Neuron (in vitro differentiated cells): ENCODE data around the gene SORBS1.

Experiments used
- H2AFZ ChIP-seq: one replicate; pipeline ENCODE4 v1.6.1; 2013; ENCODE audit warnings: low read depth, mild to moderate bottlenecking, inconsistent platforms, low read length, moderate library complexity
- H3K27me3 ChIP-seq: one replicate; pipeline ENCODE4 v1.6.1; 2013; ENCODE audit warnings: low read length; ENCODE audit not compliant: insufficient read depth
- H3K36me3 ChIP-seq: one replicate; pipeline ENCODE4 v1.6.1; 2013; ENCODE audit warnings: low read length; ENCODE audit not compliant: insufficient read depth
- H3K4me1 ChIP-seq: one replicate; pipeline ENCODE4 v1.6.1; 2013; ENCODE audit warnings: low read length; ENCODE audit not compliant: insufficient read depth
- H3K4me3 ChIP-seq: 2 replicates; pipeline ENCODE4 v1.5.1; 2013; ENCODE audit warnings: mild to moderate bottlenecking, low read length, moderate library complexity
- H3K9me3 ChIP-seq: one replicate; pipeline ENCODE4 v1.6.1; 2013; ENCODE audit warnings: low read length

The SORBS1 gene

DNA sequence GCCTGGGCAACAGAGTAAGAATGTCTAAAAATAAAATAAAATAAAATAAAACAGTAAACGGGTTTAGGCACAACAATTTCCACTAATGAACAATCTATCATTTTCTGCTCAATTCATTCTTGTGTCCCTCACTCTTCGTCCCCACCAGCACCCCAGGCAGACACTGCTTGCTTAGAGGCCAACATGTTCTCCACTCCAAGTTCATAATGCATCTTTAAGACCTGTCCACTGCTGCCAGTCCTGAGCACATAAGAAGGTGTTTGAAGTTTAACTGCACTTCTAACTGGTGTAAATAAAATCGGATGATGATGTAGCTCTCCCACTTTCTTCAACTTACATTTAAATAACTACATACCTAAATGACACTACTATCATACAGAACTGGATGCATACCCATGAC is 283.6 kb downstream of the SORBS1 start:
- no peak overlapping the region for H2AFZ ChIP-seq
- no peaks in the 10 kb centered on the region for H3K27me3 ChIP-seq
- H3K36me3 ChIP-seq = no peaks in the 10 kb centered on the region
- no peak overlapping the region for H3K4me3 ChIP-seq
- no peaks in the 10 kb centered on the region for H3K9me3 ChIP-seq
- no peaks in the 10 kb centered on the region for H3K4me1 ChIP-seq

- Histone ChIP-seq H3K36me3 (no peaks in the 10 kb centered on the region), H3K4me1 (no peaks in the 10 kb centered on the region), H3K4me3 (no peak overlapping the region), H3K9me3 (no peaks in the 10 kb centered on the region), H2AFZ (no peak overlapping the region), H3K27me3 (no peaks in the 10 kb centered on the region)
Measured at GRCh38 chr10:95277201-95277570, 284.0 kb downstream of the SORBS1 start.

GRCh38 chr10:95276367-95277200 is 284.6 kb downstream of the SORBS1 start:
- H3K27me3 ChIP-seq = no peaks in the 10 kb centered on the region
- no peak overlapping the region for H3K4me3 ChIP-seq
- H3K4me1 ChIP-seq = no peaks in the 10 kb centered on the region
- H3K9me3 ChIP-seq = no peaks in the 10 kb centered on the region
- no peaks in the 10 kb centered on the region for H3K36me3 ChIP-seq
- no peak overlapping the region for H2AFZ ChIP-seq

DNA sequence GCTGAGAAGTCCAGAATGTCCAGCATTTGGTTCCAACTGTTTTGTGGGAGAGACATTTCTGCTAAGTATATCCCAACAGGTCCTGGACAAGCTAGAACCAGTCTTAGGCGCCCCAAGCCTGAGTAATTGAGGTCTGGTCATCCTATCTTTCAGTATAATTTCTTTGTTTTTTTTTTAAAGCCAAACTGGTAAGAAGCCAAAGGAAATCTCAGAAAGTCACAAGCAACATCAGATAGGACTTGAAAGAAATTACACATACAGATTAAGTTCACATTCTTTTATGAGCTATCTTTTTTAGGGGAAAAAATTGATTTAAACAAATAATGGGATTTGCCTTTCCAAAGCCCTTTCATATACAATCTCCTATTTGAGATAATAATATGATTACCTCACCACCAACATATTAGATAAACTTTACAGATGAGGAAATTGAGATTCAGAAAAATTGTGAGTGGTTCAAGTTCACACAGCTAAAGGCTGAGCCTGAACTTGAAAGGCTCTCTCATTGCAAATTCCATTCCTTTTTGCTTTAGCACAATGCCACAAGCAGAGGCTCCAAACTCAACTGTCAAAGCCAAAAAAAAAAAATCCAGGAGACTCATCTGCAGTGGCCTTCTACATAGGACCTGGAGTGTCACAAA is 285.3 kb downstream of the SORBS1 start:
- no peaks in the 10 kb centered on the region for H3K36me3 ChIP-seq
- H3K9me3 ChIP-seq = no peaks in the 10 kb centered on the region
- no peak overlapping the region for H3K4me3 ChIP-seq
- H2AFZ ChIP-seq = no peak overlapping the region
- no peaks in the 10 kb centered on the region for H3K4me1 ChIP-seq
- H3K27me3 ChIP-seq = no peaks in the 10 kb centered on the region

DNA sequence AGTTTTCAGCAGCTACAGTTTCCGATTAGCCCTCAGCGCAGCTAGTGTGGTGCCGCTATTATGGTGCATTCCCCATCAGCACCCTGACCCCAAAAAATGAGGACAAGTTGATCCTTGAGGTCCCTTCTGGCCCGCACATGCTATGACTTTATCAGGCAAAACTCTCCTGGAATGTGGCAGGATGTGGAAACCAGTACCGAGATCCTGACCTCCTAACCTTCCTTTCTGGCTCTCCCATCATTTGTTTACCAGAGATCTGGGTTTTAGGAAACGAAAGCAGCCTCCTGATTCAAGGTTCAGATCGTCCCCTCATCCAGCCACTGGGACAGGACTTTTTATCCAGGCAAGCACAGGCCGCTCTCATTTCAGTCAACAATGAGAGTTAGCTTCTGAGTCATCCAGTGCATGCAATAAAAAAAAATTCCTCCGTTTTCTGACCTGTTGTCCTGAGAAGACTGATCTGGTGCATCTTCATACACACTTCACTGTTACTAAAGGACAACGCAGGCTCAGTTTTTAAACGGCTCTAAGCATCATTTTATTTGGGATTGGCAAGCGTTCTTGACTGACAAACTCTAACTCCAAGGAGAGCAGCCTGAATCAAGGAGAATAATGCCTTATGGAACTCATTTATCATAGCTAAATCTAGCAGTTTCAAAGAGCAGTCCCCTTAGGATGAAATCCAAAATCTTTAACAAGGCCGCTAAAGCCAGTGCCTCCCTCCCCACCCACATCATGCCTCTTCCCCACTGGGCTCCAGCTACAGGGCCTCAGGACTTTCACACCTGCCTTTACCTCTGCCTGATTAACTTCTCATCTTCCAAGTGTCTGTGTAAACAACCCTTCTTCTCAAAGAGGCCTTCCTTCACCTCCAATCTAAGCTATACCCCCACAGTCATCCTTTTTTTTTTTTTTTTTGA is 287.5 kb downstream of the SORBS1 start:
- no peaks in the 10 kb centered on the region for H3K36me3 ChIP-seq
- H3K27me3 ChIP-seq = no peaks in the 10 kb centered on the region
- H3K4me1 ChIP-seq = no peaks in the 10 kb centered on the region
- no peak overlapping the region for H2AFZ ChIP-seq
- no peak overlapping the region for H3K4me3 ChIP-seq
- H3K9me3 ChIP-seq = no peaks in the 10 kb centered on the region

DNA sequence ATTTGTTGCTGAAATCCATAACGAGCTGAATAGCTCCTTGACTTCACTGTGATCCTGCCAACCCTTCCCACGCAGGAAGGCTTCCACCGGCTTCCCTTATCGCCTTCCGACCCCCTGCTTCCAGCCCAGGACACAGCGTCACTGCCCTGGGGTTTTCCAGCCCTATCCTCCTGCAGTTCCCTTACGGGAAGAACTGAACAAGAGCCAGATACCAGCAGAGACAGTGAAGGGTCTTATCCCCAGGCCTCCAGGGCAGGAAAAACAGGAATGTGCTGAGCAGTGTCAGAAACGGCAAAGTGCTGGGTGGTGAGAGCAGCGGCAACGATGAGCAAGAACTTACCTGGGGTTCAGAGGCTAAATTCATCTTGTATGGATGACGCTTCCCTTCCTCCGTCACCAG is 292.7 kb downstream of the SORBS1 start:
- H2AFZ ChIP-seq = no peak overlapping the region
- H3K4me3 ChIP-seq = no peak overlapping the region
- no peaks in the 10 kb centered on the region for H3K9me3 ChIP-seq
- no peaks in the 10 kb centered on the region for H3K27me3 ChIP-seq
- H3K36me3 ChIP-seq = no peaks in the 10 kb centered on the region
- H3K4me1 ChIP-seq = peaks cover 14% of the 10 kb centered on the region

- Histone ChIP-seq H3K4me3 (no peak overlapping the region), H3K4me1 (peaks cover 14% of the 10 kb centered on the region), H3K9me3 (no peaks in the 10 kb centered on the region), H2AFZ (no peak overlapping the region), H3K36me3 (no peaks in the 10 kb centered on the region), H3K27me3 (no peaks in the 10 kb centered on the region)
Measured at GRCh38 chr10:95267251-95267650, 293.9 kb downstream of the SORBS1 start.

- no peaks in the 10 kb centered on the region for H3K27me3 ChIP-seq
- no peaks in the 10 kb centered on the region for H3K9me3 ChIP-seq
- H3K4me3 ChIP-seq = no peak overlapping the region
- peaks cover 14% of the 10 kb centered on the region for H3K4me1 ChIP-seq
- H2AFZ ChIP-seq = no peak overlapping the region
- no peaks in the 10 kb centered on the region for H3K36me3 ChIP-seq
Measured at GRCh38 chr10:95266674-95267095, 294.5 kb downstream of the SORBS1 start.

GRCh38 chr10:95265572-95265971 is 295.6 kb downstream of the SORBS1 start:
- Histone ChIP-seq H3K4me3 (no peak overlapping the region), H3K4me1 (peaks cover 18% of the 10 kb centered on the region), H3K27me3 (no peaks in the 10 kb centered on the region), H3K9me3 (no peaks in the 10 kb centered on the region), H2AFZ (no peak overlapping the region), H3K36me3 (no peaks in the 10 kb centered on the region)

DNA sequence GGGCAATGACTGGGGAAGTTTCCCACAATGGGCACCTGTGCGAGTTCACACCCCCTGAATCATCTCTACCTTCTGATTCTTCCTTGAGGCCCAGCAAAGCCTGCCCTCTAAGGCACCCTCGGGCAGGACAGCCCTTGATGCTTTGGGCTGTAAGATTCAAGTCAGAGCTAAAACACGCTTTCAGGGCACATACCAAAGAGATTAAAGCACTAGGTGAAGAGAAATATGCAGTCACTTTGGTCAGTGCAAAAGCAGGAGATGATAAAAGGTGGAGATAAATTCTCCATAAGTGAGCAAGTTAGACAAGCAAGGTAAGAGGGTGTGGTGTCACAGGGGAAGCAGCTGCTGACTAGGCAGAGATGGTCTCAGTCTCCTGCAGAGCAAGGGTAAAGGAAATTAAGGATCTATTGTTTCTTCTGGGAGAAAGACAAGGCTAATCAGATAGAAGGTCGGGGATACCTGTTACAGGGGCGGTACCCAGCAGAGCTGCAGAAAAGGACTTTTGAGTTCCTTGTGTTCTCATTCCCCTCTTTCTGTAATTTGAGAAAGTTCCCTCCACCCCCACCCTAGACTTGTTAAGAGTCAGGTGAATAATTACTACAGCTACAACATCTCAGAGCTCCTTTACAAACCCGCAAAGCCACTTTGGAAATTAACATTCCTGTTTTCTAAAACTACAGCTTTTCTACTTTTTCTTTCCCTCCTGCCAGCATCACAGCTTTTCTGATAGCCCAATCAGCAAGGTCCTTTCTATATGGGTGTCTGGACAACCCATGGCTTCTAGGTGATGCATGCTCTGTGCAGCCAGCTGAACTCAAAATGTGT is 296.7 kb downstream of the SORBS1 start:
- Histone ChIP-seq H3K9me3 (no peaks in the 10 kb centered on the region), H3K36me3 (no peaks in the 10 kb centered on the region), H3K4me1 (peaks cover 20% of the 10 kb centered on the region), H3K27me3 (no peaks in the 10 kb centered on the region), H2AFZ (no peak overlapping the region), H3K4me3 (no peak overlapping the region)

DNA sequence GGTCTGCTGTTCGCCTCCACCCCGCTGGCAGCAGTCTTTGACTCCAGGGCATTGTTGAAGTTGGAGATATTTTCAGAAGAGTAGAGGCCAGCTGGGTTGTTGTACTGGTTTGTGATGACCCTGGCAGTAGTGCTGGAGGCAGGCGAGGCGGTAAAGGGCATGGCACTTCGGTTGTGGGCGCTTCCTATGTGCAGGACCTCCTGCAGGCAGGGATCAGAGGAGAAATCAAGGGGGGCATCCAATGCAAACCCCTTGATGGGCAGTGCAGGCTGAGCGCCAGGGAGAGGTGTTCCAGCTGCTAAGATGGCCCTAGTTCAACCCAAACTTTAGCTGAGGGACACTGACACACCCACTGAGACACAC is 297.3 kb downstream of the SORBS1 start:
- Histone ChIP-seq H3K9me3 (no peaks in the 10 kb centered on the region), H3K4me3 (no peak overlapping the region), H3K36me3 (no peaks in the 10 kb centered on the region), H3K27me3 (no peaks in the 10 kb centered on the region), H2AFZ (no peak overlapping the region), H3K4me1 (peaks cover 20% of the 10 kb centered on the region)

DNA sequence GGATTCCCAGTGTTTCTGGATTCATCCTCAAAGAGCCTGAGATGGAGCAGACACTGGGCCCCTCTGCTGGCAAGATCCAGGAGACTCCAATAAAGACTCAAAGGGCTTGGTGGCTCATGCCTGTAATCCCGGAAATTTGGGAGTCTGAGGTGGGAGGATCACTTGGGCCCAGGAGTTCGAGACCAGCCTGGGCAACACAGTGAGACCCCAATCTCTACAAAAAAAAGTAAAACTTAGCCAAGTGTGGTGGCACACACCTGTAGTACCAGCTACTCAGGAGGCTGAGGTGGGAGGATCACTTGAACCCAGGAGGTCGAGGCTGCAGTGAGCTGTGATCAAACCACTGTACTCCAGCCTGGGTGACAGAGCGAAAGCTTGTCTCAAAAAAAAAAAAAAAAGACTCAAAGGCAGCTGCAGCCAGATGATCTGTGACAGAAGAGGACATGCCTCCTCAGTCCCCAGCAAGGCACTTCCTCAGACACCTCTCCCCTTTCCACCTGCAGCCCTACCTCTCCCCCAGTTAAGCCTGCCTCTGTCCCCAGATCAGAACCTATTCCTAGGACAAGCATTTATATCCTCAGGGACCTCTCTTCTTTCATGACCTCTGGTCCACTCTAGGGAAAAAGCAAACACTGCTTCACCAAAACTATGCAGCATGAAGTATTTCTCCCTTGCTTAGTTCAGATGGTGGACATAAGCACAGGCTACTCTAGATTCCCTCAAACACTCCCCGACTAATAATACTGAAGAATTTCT is 298.2 kb downstream of the SORBS1 start:
- no peaks in the 10 kb centered on the region for H3K9me3 ChIP-seq
- H3K4me1 ChIP-seq = peaks cover 16% of the 10 kb centered on the region
- no peak overlapping the region for H2AFZ ChIP-seq
- no peak overlapping the region for H3K4me3 ChIP-seq
- H3K27me3 ChIP-seq = no peaks in the 10 kb centered on the region
- H3K36me3 ChIP-seq = no peaks in the 10 kb centered on the region
